ENCODE measurements around the gene SYT9.

The SYT9 gene

DNA sequence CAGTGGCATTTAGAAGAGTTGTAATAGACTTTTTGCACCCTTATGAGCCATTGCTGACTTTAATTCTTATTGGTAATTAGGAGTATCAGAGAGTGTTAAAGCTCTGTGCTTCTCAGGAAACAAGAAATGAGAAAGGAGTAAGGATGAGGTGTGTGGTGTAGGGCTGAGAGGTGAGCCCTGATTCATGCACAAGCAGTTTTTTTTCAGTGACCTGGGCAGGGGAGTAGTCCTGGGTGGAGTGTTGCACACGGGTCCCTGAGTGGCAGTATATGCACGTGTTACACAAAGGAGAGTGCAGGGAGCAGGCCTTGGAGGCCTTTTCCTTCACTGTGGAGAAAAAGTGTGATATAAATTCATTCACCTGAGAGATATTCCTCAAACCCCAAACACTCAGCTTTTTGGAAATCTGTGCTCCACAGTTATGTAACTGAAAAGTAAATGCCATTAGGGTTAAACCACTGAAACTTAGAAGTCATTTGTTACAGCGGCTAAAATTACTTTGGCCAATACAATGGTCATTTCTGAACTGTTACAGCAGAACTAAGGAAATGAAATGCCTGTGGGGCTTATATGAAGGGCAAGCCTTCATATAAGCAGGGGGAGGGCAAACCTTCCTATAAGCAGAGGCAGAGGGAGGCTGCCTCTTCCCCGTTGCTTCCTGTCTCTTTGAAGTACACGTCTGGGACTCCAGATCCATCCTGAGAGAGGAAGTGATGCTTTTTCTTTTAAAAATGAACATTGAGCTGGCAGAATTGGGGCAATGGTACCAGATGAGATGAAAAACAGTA lies 171.0 kb downstream of the SYT9 start:
- Histone ChIP-seq H3K4me1 (ENCODE audit: control insufficient read depth, insufficient read depth, low read length) (no peaks in the 10 kb centered on the region), H3K36me3 (ENCODE audit: control insufficient read depth, insufficient read depth, low read length) (no peaks in the 10 kb centered on the region), H3K27me3 (ENCODE audit: control insufficient read depth, insufficient read depth, low read length) (no peaks in the 10 kb centered on the region), H3K27ac (ENCODE audit: low read length) (no peak overlapping the region), H3K9me3 (ENCODE audit: control insufficient read depth, insufficient read depth, low read length) (no peaks in the 10 kb centered on the region), H3K4me3 (ENCODE audit: low read length) (no peak overlapping the region)
- WGBS (ENCODE audit: insufficient coverage, insufficient read length) = no CpG with 5 or more reads among the region's 5 CpGs
- no peak for DNase-seq (ENCODE audit: low read depth, low spot score)

DNA sequence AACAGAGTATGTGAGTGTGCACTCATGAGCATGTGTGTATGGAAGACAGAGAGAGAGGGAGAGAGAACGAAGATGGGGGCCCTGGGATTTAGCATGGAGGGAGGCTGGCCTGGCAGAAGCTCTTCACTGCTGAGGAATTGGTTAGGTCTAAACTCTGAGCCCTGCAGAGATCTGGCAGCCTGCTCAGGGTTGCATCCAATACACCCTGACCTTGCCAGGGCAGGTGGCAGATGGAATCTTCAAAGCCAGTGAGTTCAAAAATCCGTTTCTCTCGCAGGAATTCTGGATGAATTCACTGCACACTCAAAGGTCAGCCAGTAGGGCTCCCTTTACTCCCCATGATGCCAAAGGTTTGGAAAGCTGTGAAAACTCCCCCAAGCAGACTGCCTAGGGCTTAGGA lies 172.2 kb downstream of the SYT9 start:
- no CpG with 5 or more reads among the region's 3 CpGs for WGBS (ENCODE audit: insufficient coverage, insufficient read length)
- Histone ChIP-seq H3K27me3 (ENCODE audit: control insufficient read depth, insufficient read depth, low read length) (no peaks in the 10 kb centered on the region), H3K4me1 (ENCODE audit: control insufficient read depth, insufficient read depth, low read length) (no peaks in the 10 kb centered on the region), H3K9me3 (ENCODE audit: control insufficient read depth, insufficient read depth, low read length) (no peaks in the 10 kb centered on the region), H3K36me3 (ENCODE audit: control insufficient read depth, insufficient read depth, low read length) (no peaks in the 10 kb centered on the region), H3K27ac (ENCODE audit: low read length) (no peak overlapping the region), H3K4me3 (ENCODE audit: low read length) (no peak overlapping the region)
- no peak for DNase-seq (ENCODE audit: low read depth, low spot score)

DNA sequence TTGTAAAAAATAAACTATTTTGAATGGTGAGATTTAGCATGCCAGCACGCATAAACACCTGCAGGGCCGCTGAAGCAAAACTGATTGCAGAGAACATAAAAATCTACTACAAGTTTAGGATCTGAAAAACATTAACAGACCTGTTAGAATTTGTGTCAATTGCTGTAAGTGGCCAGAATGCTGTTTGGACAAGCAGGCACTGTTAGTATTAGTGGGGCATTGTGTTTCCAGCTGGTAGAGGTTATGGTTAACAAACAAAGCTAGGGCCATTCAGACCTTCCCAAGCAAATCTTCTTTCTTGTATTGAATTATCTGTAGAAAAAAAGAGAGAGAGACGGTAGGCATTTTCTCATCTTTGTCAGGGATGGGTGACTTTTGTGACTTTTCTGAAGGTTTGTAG lies 176.0 kb downstream of the SYT9 start:
- no peak overlapping the region for H3K27ac ChIP-seq (ENCODE audit: low read length)
- H3K4me1 ChIP-seq (ENCODE audit: control insufficient read depth, insufficient read depth, low read length) = no peaks in the 10 kb centered on the region
- H3K4me3 ChIP-seq (ENCODE audit: low read length) = no peak overlapping the region
- H3K9me3 ChIP-seq (ENCODE audit: control insufficient read depth, insufficient read depth, low read length) = no peaks in the 10 kb centered on the region
- WGBS (ENCODE audit: insufficient coverage, insufficient read length) = no CpG with 5 or more reads among the region's 3 CpGs
- DNase-seq (ENCODE audit: low read depth, low spot score) = no peak
- H3K27me3 ChIP-seq (ENCODE audit: control insufficient read depth, insufficient read depth, low read length) = no peaks in the 10 kb centered on the region
- H3K36me3 ChIP-seq (ENCODE audit: control insufficient read depth, insufficient read depth, low read length) = no peaks in the 10 kb centered on the region

DNA sequence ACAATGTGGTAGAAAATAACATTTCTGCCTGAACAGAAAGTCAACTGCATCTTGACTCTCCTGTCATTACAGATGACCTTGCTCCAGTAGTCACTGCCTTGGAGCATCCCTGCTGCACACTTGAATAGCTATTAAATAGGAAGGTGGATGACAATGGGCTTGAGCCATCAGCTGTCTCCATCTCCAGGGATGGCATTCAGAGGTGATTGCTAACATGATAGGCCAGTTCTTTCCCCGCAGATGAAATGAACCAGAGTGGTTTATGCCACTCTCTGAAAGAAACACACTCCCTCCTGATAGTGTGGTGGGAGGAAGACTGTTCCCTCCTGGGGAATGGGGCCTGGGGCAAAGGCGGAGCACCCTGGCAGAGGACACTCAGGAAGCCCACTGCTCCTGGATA lies 176.5 kb downstream of the SYT9 start:
- Histone ChIP-seq H3K4me1 (ENCODE audit: control insufficient read depth, insufficient read depth, low read length) (no peaks in the 10 kb centered on the region), H3K4me3 (ENCODE audit: low read length) (no peak overlapping the region), H3K27me3 (ENCODE audit: control insufficient read depth, insufficient read depth, low read length) (no peaks in the 10 kb centered on the region), H3K36me3 (ENCODE audit: control insufficient read depth, insufficient read depth, low read length) (no peaks in the 10 kb centered on the region), H3K9me3 (ENCODE audit: control insufficient read depth, insufficient read depth, low read length) (no peaks in the 10 kb centered on the region), H3K27ac (ENCODE audit: low read length) (no peak overlapping the region)
- no CpG with 5 or more reads among the region's 2 CpGs for WGBS (ENCODE audit: insufficient coverage, insufficient read length)
- DNase-seq (ENCODE audit: low read depth, low spot score) = no peak

DNA sequence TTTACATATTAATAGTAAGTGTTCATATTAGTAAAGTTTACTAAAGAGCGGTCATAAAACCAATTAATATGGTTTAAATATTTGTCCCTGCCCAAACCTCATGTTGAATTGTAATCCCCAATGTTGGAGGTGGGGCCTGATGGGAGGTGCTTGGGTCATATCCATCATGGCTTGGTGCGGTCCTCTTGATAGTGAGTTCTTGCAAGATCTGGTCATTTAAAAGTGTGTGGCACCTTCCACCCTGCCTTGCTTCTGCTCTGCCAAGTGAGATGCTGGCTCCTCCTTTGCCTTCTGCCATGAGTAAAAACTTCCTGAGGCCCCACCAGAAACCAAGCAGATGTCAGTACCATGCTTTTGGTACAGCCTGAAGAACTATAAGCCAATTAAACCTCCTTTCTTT lies 178.8 kb downstream of the SYT9 start:
- no peaks in the 10 kb centered on the region for H3K27me3 ChIP-seq (ENCODE audit: control insufficient read depth, insufficient read depth, low read length)
- no peaks in the 10 kb centered on the region for H3K9me3 ChIP-seq (ENCODE audit: control insufficient read depth, insufficient read depth, low read length)
- H3K27ac ChIP-seq (ENCODE audit: low read length) = no peak overlapping the region
- no peak for DNase-seq (ENCODE audit: low read depth, low spot score)
- no peaks in the 10 kb centered on the region for H3K36me3 ChIP-seq (ENCODE audit: control insufficient read depth, insufficient read depth, low read length)
- WGBS (ENCODE audit: insufficient coverage, insufficient read length) = no CpG with 5 or more reads among the region's 2 CpGs
- no peaks in the 10 kb centered on the region for H3K4me1 ChIP-seq (ENCODE audit: control insufficient read depth, insufficient read depth, low read length)
- H3K4me3 ChIP-seq (ENCODE audit: low read length) = no peak overlapping the region

DNA sequence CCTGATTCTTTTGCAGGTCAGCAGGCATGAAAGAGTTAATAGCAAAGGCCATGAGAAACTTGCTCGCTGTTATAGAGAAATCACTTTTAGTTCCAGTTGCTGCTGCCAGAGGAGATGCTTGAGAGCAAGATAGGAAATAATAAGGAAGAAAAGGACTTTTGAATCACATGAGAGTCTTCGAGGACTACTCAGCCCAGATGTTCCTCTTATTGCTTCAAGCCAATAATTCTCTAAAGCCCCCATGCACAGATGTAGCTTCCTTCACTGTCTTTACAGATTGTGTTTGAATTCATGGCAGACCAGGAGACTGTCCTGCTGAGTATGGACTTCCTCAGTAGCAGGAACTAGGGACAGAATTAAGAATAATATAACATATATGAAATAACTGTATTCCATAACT lies 183.5 kb downstream of the SYT9 start:
- no CpG with 5 or more reads among the region's 2 CpGs for WGBS (ENCODE audit: insufficient coverage, insufficient read length)
- Histone ChIP-seq H3K27me3 (ENCODE audit: control insufficient read depth, insufficient read depth, low read length) (no peaks in the 10 kb centered on the region), H3K36me3 (ENCODE audit: control insufficient read depth, insufficient read depth, low read length) (no peaks in the 10 kb centered on the region)

DNA sequence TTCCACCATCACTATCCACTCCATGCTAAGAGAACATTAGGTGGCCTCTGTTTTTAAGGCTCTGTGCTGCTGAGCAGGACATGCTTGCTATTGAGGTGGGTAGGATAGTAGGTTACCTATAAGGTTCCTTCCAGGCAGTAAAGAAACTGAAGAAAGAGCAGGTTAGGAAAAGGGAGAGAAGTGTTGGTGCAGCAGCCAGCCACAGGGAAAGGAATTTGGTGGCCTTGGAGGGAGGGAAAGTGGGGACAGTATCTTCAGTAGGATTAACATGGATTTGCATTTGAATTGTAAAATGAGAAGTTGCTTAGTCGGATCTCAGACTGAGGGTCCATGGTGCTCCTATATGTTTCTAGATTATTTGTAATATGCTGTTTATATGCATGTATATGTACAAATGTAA lies 184.4 kb downstream of the SYT9 start:
- no peaks in the 10 kb centered on the region for H3K4me1 ChIP-seq (ENCODE audit: control insufficient read depth, insufficient read depth, low read length)
- no peak overlapping the region for H3K4me3 ChIP-seq (ENCODE audit: low read length)

More for the DNA sequence above, 183.5 kb downstream of the SYT9 start:
- H3K27ac ChIP-seq (ENCODE audit: low read length) = no peak overlapping the region
- H3K9me3 ChIP-seq (ENCODE audit: control insufficient read depth, insufficient read depth, low read length) = no peaks in the 10 kb centered on the region
- no peaks in the 10 kb centered on the region for H3K4me1 ChIP-seq (ENCODE audit: control insufficient read depth, insufficient read depth, low read length)
- no peak for DNase-seq (ENCODE audit: low read depth, low spot score)
- H3K4me3 ChIP-seq (ENCODE audit: low read length) = no peak overlapping the region

DNA sequence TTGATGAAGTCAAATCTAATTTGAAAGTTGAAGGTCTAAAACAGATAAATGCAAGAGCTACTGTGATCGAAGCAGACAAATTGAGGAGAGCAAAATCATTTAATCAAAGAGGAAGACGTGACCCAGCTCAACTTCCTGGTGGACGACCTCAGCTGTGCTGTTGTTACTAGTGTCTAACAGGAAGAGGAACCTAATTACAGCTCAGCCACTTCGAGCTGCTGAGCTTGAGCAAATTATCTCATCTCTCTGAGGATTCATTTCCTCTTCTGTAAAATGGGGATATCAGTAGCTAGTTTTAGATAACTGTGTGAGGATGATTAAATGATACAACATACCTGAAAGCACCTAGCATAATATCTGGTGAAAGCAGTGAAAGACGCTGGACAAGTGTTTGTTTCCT lies 185.0 kb downstream of the SYT9 start:
- WGBS (ENCODE audit: insufficient coverage, insufficient read length) = no CpG with 5 or more reads among the region's 5 CpGs
- Histone ChIP-seq H3K4me1 (ENCODE audit: control insufficient read depth, insufficient read depth, low read length) (no peaks in the 10 kb centered on the region), H3K27ac (ENCODE audit: low read length) (no peak overlapping the region), H3K36me3 (ENCODE audit: control insufficient read depth, insufficient read depth, low read length) (no peaks in the 10 kb centered on the region), H3K27me3 (ENCODE audit: control insufficient read depth, insufficient read depth, low read length) (no peaks in the 10 kb centered on the region), H3K9me3 (ENCODE audit: control insufficient read depth, insufficient read depth, low read length) (no peaks in the 10 kb centered on the region), H3K4me3 (ENCODE audit: low read length) (no peak overlapping the region)
- DNase-seq (ENCODE audit: low read depth, low spot score) = no peak

More for the DNA sequence above, 184.4 kb downstream of the SYT9 start:
- Histone ChIP-seq H3K27me3 (ENCODE audit: control insufficient read depth, insufficient read depth, low read length) (no peaks in the 10 kb centered on the region), H3K27ac (ENCODE audit: low read length) (no peak overlapping the region), H3K9me3 (ENCODE audit: control insufficient read depth, insufficient read depth, low read length) (no peaks in the 10 kb centered on the region), H3K36me3 (ENCODE audit: control insufficient read depth, insufficient read depth, low read length) (no peaks in the 10 kb centered on the region)
- DNase-seq (ENCODE audit: low read depth, low spot score) = no peak
- WGBS (ENCODE audit: insufficient coverage, insufficient read length) = no CpG with 5 or more reads among the region's 1 CpG

DNA sequence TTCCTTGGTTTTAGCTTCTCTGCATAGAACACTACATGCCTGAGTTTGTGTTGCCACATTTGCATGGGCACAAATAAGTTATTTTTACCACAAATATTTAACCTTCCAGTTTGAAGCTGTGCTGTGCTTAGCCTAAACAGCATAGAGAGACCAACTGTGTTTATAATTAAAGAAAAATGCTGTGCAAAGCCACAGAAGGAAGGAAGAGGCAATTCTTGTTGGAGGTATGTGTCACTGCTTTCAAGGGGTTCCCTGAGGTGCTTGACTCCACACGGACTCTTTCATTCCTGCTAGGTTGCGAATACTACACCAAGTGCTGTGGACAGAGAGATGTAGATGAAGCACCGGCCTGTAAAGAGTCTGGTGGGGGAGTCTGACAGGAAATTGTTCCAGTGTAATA lies 186.0 kb downstream of the SYT9 start:
- no peak for DNase-seq (ENCODE audit: low read depth, low spot score)
- H3K4me1 ChIP-seq (ENCODE audit: control insufficient read depth, insufficient read depth, low read length) = no peaks in the 10 kb centered on the region
- no peak overlapping the region for H3K27ac ChIP-seq (ENCODE audit: low read length)
- no peak overlapping the region for H3K4me3 ChIP-seq (ENCODE audit: low read length)
- no CpG with 5 or more reads among the region's 3 CpGs for WGBS (ENCODE audit: insufficient coverage, insufficient read length)
- no peaks in the 10 kb centered on the region for H3K36me3 ChIP-seq (ENCODE audit: control insufficient read depth, insufficient read depth, low read length)
- no peaks in the 10 kb centered on the region for H3K9me3 ChIP-seq (ENCODE audit: control insufficient read depth, insufficient read depth, low read length)
- no peaks in the 10 kb centered on the region for H3K27me3 ChIP-seq (ENCODE audit: control insufficient read depth, insufficient read depth, low read length)

DNA sequence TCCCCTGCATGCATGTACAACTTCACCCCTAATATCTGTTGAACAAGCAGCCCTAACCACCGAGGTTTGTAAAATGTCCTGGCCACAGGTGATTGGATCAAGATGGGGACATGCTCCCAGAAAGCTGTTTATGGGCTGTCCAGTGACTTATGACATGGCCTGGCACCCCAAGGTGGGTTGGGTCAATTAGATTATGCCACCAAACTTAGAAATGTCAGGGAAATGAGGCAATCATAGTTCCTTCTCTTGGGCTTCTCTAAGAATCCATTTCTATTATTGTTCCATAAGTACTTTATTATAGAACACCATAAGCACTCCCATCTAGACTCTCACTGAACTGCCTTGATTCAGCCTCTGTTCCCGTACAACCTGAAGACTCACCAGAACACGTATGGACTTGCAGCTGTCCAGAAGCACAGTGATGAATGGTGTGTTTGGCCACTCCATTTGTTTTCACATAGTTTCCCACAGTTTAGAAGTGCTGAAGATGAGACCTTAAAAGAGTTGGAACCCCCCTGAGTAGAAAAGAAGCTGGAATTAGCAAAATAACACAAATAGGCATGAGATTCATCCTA lies 188.1 kb downstream of the SYT9 start:
- no peaks in the 10 kb centered on the region for H3K4me1 ChIP-seq (ENCODE audit: control insufficient read depth, insufficient read depth, low read length)

More for the DNA sequence above, 188.1 kb downstream of the SYT9 start:
- Histone ChIP-seq H3K4me3 (ENCODE audit: low read length) (no peak overlapping the region), H3K9me3 (ENCODE audit: control insufficient read depth, insufficient read depth, low read length) (no peaks in the 10 kb centered on the region), H3K27ac (ENCODE audit: low read length) (no peak overlapping the region), H3K36me3 (ENCODE audit: control insufficient read depth, insufficient read depth, low read length) (no peaks in the 10 kb centered on the region), H3K27me3 (ENCODE audit: control insufficient read depth, insufficient read depth, low read length) (no peaks in the 10 kb centered on the region)
- no CpG with 5 or more reads among the region's 3 CpGs for WGBS (ENCODE audit: insufficient coverage, insufficient read length)
- DNase-seq (ENCODE audit: low read depth, low spot score) = no peak
